ENCODE measurements around the gene ART1.

DNA sequence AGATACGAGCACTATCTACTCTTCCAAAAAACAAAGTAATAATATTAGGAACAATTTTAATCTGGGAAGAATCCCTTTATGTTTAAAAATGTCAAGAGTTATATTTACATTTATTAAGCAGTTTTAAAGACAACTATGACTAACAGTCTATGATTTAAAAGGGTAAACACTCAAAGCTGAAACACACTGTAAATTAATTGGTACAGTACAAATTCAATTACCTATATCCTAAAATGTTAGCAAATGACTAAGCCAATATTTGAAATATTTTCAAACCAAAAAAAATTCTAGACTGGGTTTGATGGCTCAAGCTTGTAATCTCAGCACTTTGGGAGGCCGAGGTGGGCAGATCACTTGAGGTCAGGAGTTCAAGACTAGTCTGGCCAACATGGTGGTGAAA lies 62.2 kb downstream of the ART1 start:
- no peak for TF ChIP-seq CREB1 (IDR thresholded peaks at IDR 0.05; ENCODE audit: low read depth)
- TF ChIP-seq TAF1 (IDR thresholded peaks at IDR 0.05; ENCODE audit: low read depth): no peak
- TF ChIP-seq FOXM1 (IDR thresholded peaks at IDR 0.05; ENCODE audit: borderline replicate concordance, low read depth): no peak
- TF ChIP-seq EP300 (IDR thresholded peaks at IDR 0.05; ENCODE audit: borderline replicate concordance): no peak
- TF ChIP-seq MAX (IDR thresholded peaks at IDR 0.05): no peak
- no peak for TF ChIP-seq REST (IDR thresholded peaks at IDR 0.05; ENCODE audit: low read depth)
- no peak for TF ChIP-seq YY1 (IDR thresholded peaks at IDR 0.05; ENCODE audit: low read depth)
- no peak for TF ChIP-seq RAD21 (IDR thresholded peaks at IDR 0.05; ENCODE audit: low read depth)
- TF ChIP-seq CEBPB (IDR thresholded peaks at IDR 0.05): no peak
- no peak for TF ChIP-seq TEAD4 (IDR thresholded peaks at IDR 0.05)
- no peak for TF ChIP-seq TCF12 (IDR thresholded peaks at IDR 0.05; ENCODE audit: low read depth)
- TF ChIP-seq EGR1 (IDR thresholded peaks at IDR 0.05): no peak
- no peak for TF ChIP-seq ZBTB7A (IDR thresholded peaks at IDR 0.05; ENCODE audit: low read depth)
- TF ChIP-seq, protein P1, sequence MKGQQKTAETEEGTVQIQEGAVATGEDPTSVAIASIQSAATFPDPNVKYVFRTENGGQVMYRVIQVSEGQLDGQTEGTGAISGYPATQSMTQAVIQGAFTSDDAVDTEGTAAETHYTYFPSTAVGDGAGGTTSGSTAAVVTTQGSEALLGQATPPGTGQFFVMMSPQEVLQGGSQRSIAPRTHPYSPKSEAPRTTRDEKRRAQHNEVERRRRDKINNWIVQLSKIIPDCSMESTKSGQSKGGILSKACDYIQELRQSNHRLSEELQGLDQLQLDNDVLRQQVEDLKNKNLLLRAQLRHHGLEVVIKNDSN (IDR thresholded peaks at IDR 0.05): no peak
